Adrenal gland (tissue), 5 donors: ENCODE results near the gene EFCC1.

Experiments used
- POLR2A ChIP-seq, 2 donors: fragments of 450-650 bp; IDR thresholded peaks; one replicate each; pipeline ENCODE4 v1.6.1; 2017; ENCODE audit warnings: antibody characterized with exemption in 2 of 2, mild to moderate bottlenecking in 2 of 2, moderate library complexity in 1 of 2
- TF ChIP-seq, protein P1 (sequence below), 6 experiments: fragments of 450-650 bp in 4 of 6; fragments of 200-600 bp in 2 of 6; sonication (generic) in 1 of 6; IDR thresholded peaks; 1 replicate in 5 of 6; 2 replicates in 1 of 6; pipeline versions ENCODE4 v1.5.1 to v1.8.0; 2016 to 2021; ENCODE audit warnings: antibody characterized with exemption in 6 of 6, mild to moderate bottlenecking in 2 of 6, moderate library complexity in 1 of 6
- donor health status: DM: no; HTN: no; CAD: no.

DNA sequence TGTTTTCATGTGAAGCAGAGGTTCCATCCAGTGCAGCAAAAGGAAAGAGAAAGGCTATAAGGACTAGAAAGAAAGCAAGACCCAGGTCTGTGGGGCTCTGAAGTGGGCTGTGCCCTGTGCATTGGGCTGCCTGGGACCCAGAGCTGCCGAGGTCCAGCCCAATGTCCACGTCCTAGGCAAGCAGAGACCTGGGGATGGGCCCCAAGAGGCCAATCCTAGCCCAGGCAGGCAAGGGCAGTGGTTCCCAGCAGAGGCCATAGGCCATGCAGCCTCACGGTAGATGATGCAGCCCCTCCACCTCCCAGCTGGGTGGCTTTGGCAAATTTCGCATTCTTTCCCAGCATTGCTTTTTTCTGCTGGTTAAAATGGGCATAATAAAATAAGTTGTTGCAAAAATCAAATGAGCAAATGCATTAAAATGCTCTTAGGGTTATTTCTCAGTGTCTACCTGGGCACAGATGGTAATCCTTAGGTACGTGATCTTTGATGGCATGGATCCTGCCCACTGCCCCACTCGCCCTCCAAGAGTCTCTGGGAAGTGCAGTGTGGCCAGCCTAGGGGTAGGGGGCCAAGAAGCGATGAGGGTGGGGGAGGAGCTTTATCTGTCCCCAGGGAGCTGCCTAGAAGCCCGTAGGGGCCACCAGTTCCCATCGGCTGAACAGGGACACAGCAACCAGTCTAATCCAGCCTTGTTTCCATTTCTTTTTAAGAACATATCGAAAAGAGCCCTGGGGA, 37.2 kb downstream of the EFCC1 start:
- TF ChIP-seq POLR2A (IDR thresholded peaks at IDR 0.05), result no peak
- TF ChIP-seq, protein P1, sequence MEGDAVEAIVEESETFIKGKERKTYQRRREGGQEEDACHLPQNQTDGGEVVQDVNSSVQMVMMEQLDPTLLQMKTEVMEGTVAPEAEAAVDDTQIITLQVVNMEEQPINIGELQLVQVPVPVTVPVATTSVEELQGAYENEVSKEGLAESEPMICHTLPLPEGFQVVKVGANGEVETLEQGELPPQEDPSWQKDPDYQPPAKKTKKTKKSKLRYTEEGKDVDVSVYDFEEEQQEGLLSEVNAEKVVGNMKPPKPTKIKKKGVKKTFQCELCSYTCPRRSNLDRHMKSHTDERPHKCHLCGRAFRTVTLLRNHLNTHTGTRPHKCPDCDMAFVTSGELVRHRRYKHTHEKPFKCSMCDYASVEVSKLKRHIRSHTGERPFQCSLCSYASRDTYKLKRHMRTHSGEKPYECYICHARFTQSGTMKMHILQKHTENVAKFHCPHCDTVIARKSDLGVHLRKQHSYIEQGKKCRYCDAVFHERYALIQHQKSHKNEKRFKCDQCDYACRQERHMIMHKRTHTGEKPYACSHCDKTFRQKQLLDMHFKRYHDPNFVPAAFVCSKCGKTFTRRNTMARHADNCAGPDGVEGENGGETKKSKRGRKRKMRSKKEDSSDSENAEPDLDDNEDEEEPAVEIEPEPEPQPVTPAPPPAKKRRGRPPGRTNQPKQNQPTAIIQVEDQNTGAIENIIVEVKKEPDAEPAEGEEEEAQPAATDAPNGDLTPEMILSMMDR (IDR thresholded peaks at IDR 0.05), result no peak
